ENCODE results near the gene PCDHGA10. TPM values are rescaled to one million over a fixed set of nuclear protein-coding genes. Genes with fewer than 3 reads are reported as not detected.
A peak's percentile ranks its signal among the peaks of the same experiment; 100 is the strongest.
"Not testable (repeated sequence)": the region's sequence is repeated elsewhere in the genome, so short reads cannot be mapped to it uniquely, and the experiment has no call there.

Gene PCDHGA10
- total RNA-seq, 4 donors from 2014 or later = 4.0 to 6.5 (median 6.1) TPM

GRCh38 chr5:141392429-141393198 is 20.2 kb upstream of the PCDHGA10 start, which contains the start of gene PCDHGA8:
Gene PCDHGA8, plus strand, starts transcription at chr5:141392633. Its CDS starts 181 bp downstream, at chr5:141392814.
- H3K4me3 ChIP-seq = no peak within 1 kb of the TSS
- H3K27ac ChIP-seq = no peak within 1 kb of the TSS
- in situ Hi-C loops (cut with MboI; ENCODE audit: low pct_ligation_motif_present in 1 of 4, low pct_unique_long_range_greater_than_20kb in 1 of 4, low sequenced_read_pairs in 3 of 4) (loop anchor here in 1 of 4 donors (25.0 kb wide), 1 partner anchor 180 kb away; the partner anchor contains the start of genes PCDHB12, PCDHB13 and PCDHB14), intact Hi-C loops (cut with DNase I; ENCODE audit: low total_unique reads) (no loop called here)
- H3K9me3 ChIP-seq = peaks cover 63 to 83% of the 10 kb centered on the region in 2 donors
- H3K27me3 ChIP-seq = peaks cover 23% of the 10 kb centered on the region
- H3K36me3 ChIP-seq = no peaks in the 10 kb centered on the region
- TF ChIP-seq CTCF (IDR thresholded peaks at IDR 0.05) = no peak
- no peak for TF ChIP-seq EP300 (IDR thresholded peaks at IDR 0.05; ENCODE audit: low read depth)
- no peak for TF ChIP-seq POLR2AphosphoS5 (IDR thresholded peaks at IDR 0.05)
- TF ChIP-seq POLR2A (IDR thresholded peaks at IDR 0.05) = no peak
- no peak for DNase-seq
- no peaks in the 10 kb centered on the region for H3K4me1 ChIP-seq
- 30 to 65% methylated on average over 6 to 38 of the region's 38 CpGs for WGBS, 2 donors (ENCODE audit: low coverage in 1 of 2)

- H3K4me3 ChIP-seq = no peak overlapping the region
- peaks cover 23% of the 10 kb centered on the region for H3K27me3 ChIP-seq
- intact Hi-C loops (cut with DNase I; ENCODE audit: low total_unique reads) (no loop called here), in situ Hi-C loops (cut with MboI; ENCODE audit: low pct_ligation_motif_present in 1 of 4, low pct_unique_long_range_greater_than_20kb in 1 of 4, low sequenced_read_pairs in 3 of 4) (loop anchor here in 1 of 4 donors (25.0 kb wide), 1 partner anchor 181 kb away; the partner anchor contains the start of genes PCDHB12, PCDHB13 and PCDHB14)
- H3K36me3 ChIP-seq = no peaks in the 10 kb centered on the region
- H3K27ac ChIP-seq = no peak overlapping the region
- no peak for TF ChIP-seq CTCF (IDR thresholded peaks at IDR 0.05)
- no peak for TF ChIP-seq POLR2A (IDR thresholded peaks at IDR 0.05)
- no peak for TF ChIP-seq POLR2AphosphoS5 (IDR thresholded peaks at IDR 0.05)
- TF ChIP-seq EP300 (IDR thresholded peaks at IDR 0.05; ENCODE audit: low read depth) = no peak
- no peaks in the 10 kb centered on the region for H3K4me1 ChIP-seq
- H3K9me3 ChIP-seq = peaks cover 62 to 85% of the 10 kb centered on the region in 2 donors
- no peak for DNase-seq
- 48 to 59% methylated on average over 8 to 21 of the region's 21 CpGs for WGBS, 2 donors (ENCODE audit: low coverage in 1 of 2)
Observed at GRCh38 chr5:141393267-141393666, 19.5 kb upstream of the PCDHGA10 start.

GRCh38 chr5:141394401-141395187 is 18.2 kb upstream of the PCDHGA10 start:
- DNase-seq; H3K4me3 ChIP-seq; H3K4me1 ChIP-seq; intact Hi-C loops (cut with DNase I; ENCODE audit: low total_unique reads); H3K36me3 ChIP-seq; H3K27ac ChIP-seq: not testable (repeated sequence)
- 71 to 74% methylated on average over 6 to 40 of the region's 53 CpGs for WGBS, 2 donors (ENCODE audit: low coverage in 1 of 2)
- Histone ChIP-seq H3K27me3 (peaks cover 23% of the 10 kb centered on the region), H3K9me3 (peaks cover 53 to 85% of the 10 kb centered on the region in 2 donors)
- in situ Hi-C loops (cut with MboI; ENCODE audit: low pct_ligation_motif_present in 1 of 4, low pct_unique_long_range_greater_than_20kb in 1 of 4, low sequenced_read_pairs in 3 of 4) = loop anchor here in 1 of 4 donors (25.0 kb wide), 1 partner anchor 182 kb away; the partner anchor contains the start of genes PCDHB12, PCDHB13 and PCDHB14

- H3K36me3 ChIP-seq; H3K4me1 ChIP-seq; intact Hi-C loops (cut with DNase I; ENCODE audit: low total_unique reads); H3K27ac ChIP-seq: not testable (repeated sequence)
- DNase-seq = peak; percentile 43
- 18 to 30% methylated on average over 7 to 27 of the region's 43 CpGs for WGBS, 2 donors (ENCODE audit: low coverage in 1 of 2)
- H3K4me3 ChIP-seq = peak within 1 kb of the TSS in 1 of 4 donors; percentile 29
- H3K27me3 ChIP-seq = peaks cover 30% of the 10 kb centered on the region
- peaks cover 54 to 85% of the 10 kb centered on the region in 2 donors for H3K9me3 ChIP-seq
- peak; percentile 30 to 44 (median 40) for TF ChIP-seq CTCF (IDR thresholded peaks at IDR 0.05)
- in situ Hi-C loops (cut with MboI; ENCODE audit: low pct_ligation_motif_present in 1 of 4, low pct_unique_long_range_greater_than_20kb in 1 of 4, low sequenced_read_pairs in 3 of 4) = loop anchor here in 1 of 4 donors (25.0 kb wide), 1 partner anchor 186 kb away; the partner anchor contains the start of genes PCDHB12, PCDHB13 and PCDHB14
Observed at GRCh38 chr5:141397756-141398551, 14.8 kb upstream of the PCDHGA10 start, which contains the start of gene PCDHGB5. Gene PCDHGB5, plus strand, starts transcription at chr5:141397947. Its CDS starts 181 bp downstream, at chr5:141398128.

Measured in transverse colon (tissue), 4 donors.